RWPE1 (cell line): ENCODE data around the gene ZGPAT.
A peak's percentile ranks its signal among the peaks of the same experiment; 100 is the strongest.

Experiments used
- CTCF ChIA-PET: fragments of 350-600 bp; sonication (Branson Sonifier 250); formaldehyde crosslinking; extraction: SDS; loops from one replicate; lab custom pipeline; 2021; lab: Yijun Ruan, JAX
- POLR2A ChIA-PET: fragments of 400-600 bp; formaldehyde crosslinking; extraction: SDS; loops from one replicate; lab custom pipeline; 2020; ENCODE audit warnings: antibody characterized with exemption; ENCODE audit not compliant: low non-redundant PET; lab: Yijun Ruan, JAX
- DNase-seq: peaks from one replicate; pipeline ENCODE4 v3.0.0; 2012; ENCODE audit warnings: low spot score
- H3K27ac ChIP-seq: fragments of 450-650 bp; 2 replicates; pipeline ENCODE4 v1.5.1; 2017
- CTCF ChIP-seq: fragments of 450-650 bp; conservative IDR thresholded peaks from 2 replicates; pipeline ENCODE4 v1.5.1; 2017; ENCODE audit warnings: low read depth, mild to moderate bottlenecking

The ZGPAT gene

GRCh38 chr20:63691711-63692435 is 16.0 kb upstream of the ZGPAT start:
- ChIA-PET POLR2A (interaction anchor here (1.3 to 1.4 kb wide), 2 partner anchors 9 to 14 kb away, joined by 5 to 7 read pairs; no protein-coding TSS in a partner anchor), CTCF (no interaction called here)
- H3K27ac ChIP-seq: peak overlapping the region; percentile 89
- DNase-seq: no peak
- no peak for TF ChIP-seq CTCF

- ChIA-PET POLR2A (interaction anchor here (1.3 to 1.4 kb wide), 2 partner anchors 10 to 14 kb away, joined by 5 to 7 read pairs; no protein-coding TSS in a partner anchor), CTCF (no interaction called here)
- no peak for TF ChIP-seq CTCF
- peak overlapping the region; percentile 89 for H3K27ac ChIP-seq
- no peak for DNase-seq
Observed at GRCh38 chr20:63692436-63693082, 15.3 kb upstream of the ZGPAT start.

- CTCF ChIA-PET: no interaction called here
- peak overlapping the region; percentile 89 for H3K27ac ChIP-seq
- POLR2A ChIA-PET: interaction anchor here (1.4 kb wide), 1 partner anchor 10 kb away, joined by 5 read pairs; no protein-coding TSS in a partner anchor
- no peak for TF ChIP-seq CTCF
- DNase-seq: no peak
Observed at GRCh38 chr20:63693083-63693732, 14.6 kb upstream of the ZGPAT start.

- POLR2A ChIA-PET: no interaction called here
Observed at GRCh38 chr20:63693733-63694583, 13.9 kb upstream of the ZGPAT start.

GRCh38 chr20:63694584-63695423 is 13.0 kb upstream of the ZGPAT start:
- peak overlapping the region; percentile 97 for H3K27ac ChIP-seq
- TF ChIP-seq CTCF: no peak
- ChIA-PET CTCF (interaction anchor here (1.2 kb wide), 1 partner anchor 101 kb away, joined by 3 read pairs; no protein-coding TSS in a partner anchor), POLR2A (no interaction called here)
- no peak for DNase-seq

More at GRCh38 chr20:63693733-63694583, 13.9 kb upstream of the ZGPAT start:
- DNase-seq: no peak
- no peak for TF ChIP-seq CTCF
- peak overlapping the region; percentile 97 for H3K27ac ChIP-seq
- CTCF ChIA-PET: interaction anchor here (1.2 kb wide), 1 partner anchor 102 kb away, joined by 3 read pairs; no protein-coding TSS in a partner anchor
